ENCODE results near the gene INTS1.

Gene INTS1

DNA sequence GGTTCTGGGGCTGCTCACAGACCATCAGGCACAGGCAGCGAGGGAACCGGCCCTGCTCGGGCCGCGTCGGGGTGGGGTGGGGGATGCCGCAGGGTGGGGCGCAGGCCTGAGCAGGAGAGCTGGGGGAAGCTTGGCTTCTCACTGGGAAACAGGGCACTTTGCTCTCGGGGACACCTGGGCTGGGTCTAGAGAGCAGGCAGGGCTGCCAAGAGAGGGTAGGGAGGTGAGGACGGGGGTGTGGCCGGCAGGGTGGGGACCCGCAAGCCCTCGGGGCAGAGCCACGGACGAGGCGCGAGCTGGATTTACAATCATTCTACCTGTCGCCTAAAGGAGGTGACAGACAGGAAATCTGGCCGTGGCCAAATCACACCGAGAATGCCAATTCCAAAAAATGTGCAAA is 11.1 kb downstream of the INTS1 start:
- TF ChIP-seq, protein P1, sequence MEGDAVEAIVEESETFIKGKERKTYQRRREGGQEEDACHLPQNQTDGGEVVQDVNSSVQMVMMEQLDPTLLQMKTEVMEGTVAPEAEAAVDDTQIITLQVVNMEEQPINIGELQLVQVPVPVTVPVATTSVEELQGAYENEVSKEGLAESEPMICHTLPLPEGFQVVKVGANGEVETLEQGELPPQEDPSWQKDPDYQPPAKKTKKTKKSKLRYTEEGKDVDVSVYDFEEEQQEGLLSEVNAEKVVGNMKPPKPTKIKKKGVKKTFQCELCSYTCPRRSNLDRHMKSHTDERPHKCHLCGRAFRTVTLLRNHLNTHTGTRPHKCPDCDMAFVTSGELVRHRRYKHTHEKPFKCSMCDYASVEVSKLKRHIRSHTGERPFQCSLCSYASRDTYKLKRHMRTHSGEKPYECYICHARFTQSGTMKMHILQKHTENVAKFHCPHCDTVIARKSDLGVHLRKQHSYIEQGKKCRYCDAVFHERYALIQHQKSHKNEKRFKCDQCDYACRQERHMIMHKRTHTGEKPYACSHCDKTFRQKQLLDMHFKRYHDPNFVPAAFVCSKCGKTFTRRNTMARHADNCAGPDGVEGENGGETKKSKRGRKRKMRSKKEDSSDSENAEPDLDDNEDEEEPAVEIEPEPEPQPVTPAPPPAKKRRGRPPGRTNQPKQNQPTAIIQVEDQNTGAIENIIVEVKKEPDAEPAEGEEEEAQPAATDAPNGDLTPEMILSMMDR (IDR thresholded peaks at IDR 0.05; ENCODE audit: control insufficient read depth, insufficient read depth, low read depth, low read length, missing control alignments), result no peak
- DNase-seq (ENCODE audit: low read depth), result no peak
- no peak overlapping the region for H3K4me3 ChIP-seq (ENCODE audit: control insufficient read depth, low read depth, low read length)

DNA sequence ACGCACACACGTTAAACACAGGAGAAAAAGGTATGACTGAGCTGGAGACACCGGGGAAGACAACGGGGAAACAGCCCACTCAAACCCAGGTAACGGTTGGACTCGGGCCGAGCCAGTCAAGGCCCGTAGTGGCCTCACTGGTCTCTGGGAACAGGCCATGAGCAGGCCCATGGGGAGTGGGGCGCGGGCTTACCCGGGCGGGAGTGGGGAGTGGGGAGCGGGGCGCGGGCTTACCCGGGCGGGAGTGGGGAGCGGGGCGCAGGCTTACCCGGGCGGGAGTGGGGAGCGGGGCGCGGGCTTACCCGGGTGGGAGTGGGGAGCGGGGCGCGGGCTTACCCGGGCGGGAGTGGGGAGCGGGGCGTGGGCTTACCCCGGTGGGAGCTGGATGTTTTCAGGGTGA is 11.5 kb downstream of the INTS1 start:
- no peak overlapping the region for H3K4me3 ChIP-seq (ENCODE audit: control insufficient read depth, low read depth, low read length)
- TF ChIP-seq, protein P1 (IDR thresholded peaks at IDR 0.05; ENCODE audit: control insufficient read depth, insufficient read depth, low read depth, low read length, missing control alignments), result no peak
- DNase-seq (ENCODE audit: low read depth), result no peak

DNA sequence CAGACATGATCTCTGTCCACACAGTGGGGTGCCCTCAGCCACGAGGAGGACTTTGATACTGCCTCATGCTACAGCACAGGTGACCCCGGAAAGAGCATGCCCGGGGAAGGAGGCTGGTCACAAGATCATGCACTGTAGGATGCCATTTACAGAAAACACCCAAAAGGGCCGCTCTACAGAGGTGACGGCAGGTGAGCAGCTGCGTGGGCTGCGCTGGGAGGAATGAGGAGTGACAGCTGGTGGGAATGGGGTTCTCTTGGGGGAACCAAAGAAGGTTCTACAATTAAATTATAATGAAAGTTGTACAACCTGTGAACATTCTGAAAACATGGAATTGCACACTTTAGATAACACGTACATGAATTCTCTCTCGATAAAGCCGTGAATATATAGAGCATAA is 12.0 kb downstream of the INTS1 start:
- no peak for DNase-seq (ENCODE audit: low read depth)
- H3K4me3 ChIP-seq (ENCODE audit: control insufficient read depth, low read depth, low read length), result no peak overlapping the region
- TF ChIP-seq, protein P1 (IDR thresholded peaks at IDR 0.05; ENCODE audit: control insufficient read depth, insufficient read depth, low read depth, low read length, missing control alignments), result no peak

DNA sequence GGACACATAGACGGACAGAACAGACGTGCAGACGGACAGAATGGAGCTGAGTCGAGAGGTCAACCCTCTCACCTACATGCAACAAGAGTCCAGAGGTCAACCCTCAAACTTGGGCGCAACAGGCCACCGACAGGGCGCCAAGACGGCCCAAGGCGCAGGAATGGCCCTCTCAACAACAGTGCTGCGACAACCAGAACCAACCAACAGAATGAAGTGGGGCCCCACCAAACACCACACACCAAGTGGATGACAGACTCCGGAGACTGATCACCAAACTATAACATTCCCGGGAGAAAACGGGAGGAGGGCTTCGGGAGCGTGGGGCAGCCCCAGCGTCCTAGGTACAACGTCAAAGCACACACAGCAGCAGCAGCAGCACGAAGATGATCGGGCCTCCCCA is 13.4 kb downstream of the INTS1 start:
- no peak for DNase-seq (ENCODE audit: low read depth)
- H3K4me3 ChIP-seq (ENCODE audit: control insufficient read depth, low read depth, low read length), result no peak overlapping the region
- TF ChIP-seq, protein P1 (IDR thresholded peaks at IDR 0.05; ENCODE audit: control insufficient read depth, insufficient read depth, low read depth, low read length, missing control alignments), result no peak

DNA sequence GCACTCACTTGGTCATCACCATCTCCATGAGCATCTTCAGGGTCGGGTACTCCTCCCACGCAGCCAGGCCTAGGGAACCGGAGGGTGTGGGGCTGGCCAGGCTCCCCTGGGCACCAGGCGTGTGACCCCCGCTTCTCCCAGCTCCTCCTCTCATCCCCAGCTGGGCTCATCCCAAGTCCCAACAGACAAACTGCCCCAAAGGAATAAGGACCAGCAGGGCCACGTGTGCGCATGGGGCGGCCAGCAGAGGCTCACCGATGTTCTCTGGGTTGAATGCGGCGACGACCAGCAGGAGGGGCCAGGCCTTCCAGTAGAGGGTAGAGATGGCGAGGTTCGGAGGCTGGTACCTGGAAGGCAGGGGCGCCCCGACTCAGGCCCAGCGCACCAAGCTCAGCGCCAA is 14.9 kb downstream of the INTS1 start:
- H3K4me3 ChIP-seq (ENCODE audit: control insufficient read depth, low read depth, low read length), result no peak overlapping the region
- TF ChIP-seq, protein P1 (IDR thresholded peaks at IDR 0.05; ENCODE audit: control insufficient read depth, insufficient read depth, low read depth, low read length, missing control alignments), result no peak
- DNase-seq (ENCODE audit: low read depth), result no peak

DNA sequence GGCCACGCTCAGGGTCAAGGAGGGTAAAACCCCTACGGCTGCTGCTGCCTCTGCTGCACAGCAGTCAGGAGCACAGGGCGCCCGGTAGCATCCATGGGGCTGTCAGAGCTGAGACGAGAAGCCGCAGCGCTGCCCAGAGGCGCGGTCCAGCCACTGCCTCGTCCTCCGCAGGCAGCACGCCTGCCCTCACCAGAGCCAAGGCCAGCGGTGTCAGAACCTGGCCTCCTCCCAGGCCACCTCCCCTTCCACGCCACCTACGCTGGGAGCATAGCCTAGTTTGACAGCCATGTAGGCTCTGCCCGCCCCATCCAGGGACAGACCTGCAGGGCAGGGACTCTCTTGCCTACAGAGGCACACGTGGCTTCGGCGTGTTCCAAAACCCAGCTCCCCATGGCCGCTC is 16.2 kb downstream of the INTS1 start:
- no peak overlapping the region for H3K4me3 ChIP-seq (ENCODE audit: control insufficient read depth, low read depth, low read length)
- DNase-seq (ENCODE audit: low read depth), result no peak
- TF ChIP-seq, protein P1 (IDR thresholded peaks at IDR 0.05; ENCODE audit: control insufficient read depth, insufficient read depth, low read depth, low read length, missing control alignments), result no peak

DNA sequence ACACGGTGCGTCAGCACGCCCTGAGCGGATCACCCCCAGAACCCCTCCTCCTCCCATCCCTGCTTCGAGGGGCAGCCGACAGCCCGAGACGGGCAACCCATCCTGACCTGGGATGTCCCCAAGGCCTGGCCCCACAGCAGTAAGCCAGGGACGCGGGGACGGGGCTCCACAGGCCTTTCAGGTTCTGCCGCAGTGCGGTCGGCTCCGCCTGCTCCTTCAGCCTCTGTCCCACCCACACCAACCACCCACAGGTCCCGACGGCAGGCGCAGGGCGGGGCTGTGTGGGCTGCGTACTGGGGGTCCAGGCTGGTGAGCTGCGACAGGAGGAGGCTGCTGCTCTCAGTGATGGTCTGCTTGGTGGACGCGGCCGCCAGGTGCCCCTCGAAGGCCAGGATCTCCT is 16.7 kb downstream of the INTS1 start:
- no peak for DNase-seq (ENCODE audit: low read depth)
- TF ChIP-seq, protein P1 (IDR thresholded peaks at IDR 0.05; ENCODE audit: control insufficient read depth, insufficient read depth, low read depth, low read length, missing control alignments), result no peak
- no peak overlapping the region for H3K4me3 ChIP-seq (ENCODE audit: control insufficient read depth, low read depth, low read length)
